GM19035 (cell line): Measurements from ENCODE around the gene KCNC1.

Experiments used
- ATAC-seq: cut with Tn5 transposase; IDR thresholded peaks from one replicate; pipeline ENCODE4 v1.9.1; 2021; ENCODE audit not compliant: unreplicated experiment

Gene KCNC1

GRCh38 chr11:17786824-17787525 is 52.4 kb downstream of the KCNC1 start:
- no peak for ATAC-seq

GRCh38 chr11:17788084-17788483 is 53.5 kb downstream of the KCNC1 start:
- no peak for ATAC-seq

GRCh38 chr11:17790453-17790852 is 55.9 kb downstream of the KCNC1 start:
- no peak for ATAC-seq

GRCh38 chr11:17791144-17791543 is 56.6 kb downstream of the KCNC1 start:
- ATAC-seq = no peak

- no peak for ATAC-seq
Measured at GRCh38 chr11:17792161-17792560, 57.6 kb downstream of the KCNC1 start.

- no peak for ATAC-seq
Measured at GRCh38 chr11:17793642-17794170, 59.1 kb downstream of the KCNC1 start.

- no peak for ATAC-seq
Measured at GRCh38 chr11:17794981-17795380, 60.4 kb downstream of the KCNC1 start.

GRCh38 chr11:17796154-17796553 is 61.6 kb downstream of the KCNC1 start:
- ATAC-seq = no peak

- ATAC-seq = no peak
Measured at GRCh38 chr11:17798253-17798652, 63.7 kb downstream of the KCNC1 start.

GRCh38 chr11:17798716-17799115 is 64.1 kb downstream of the KCNC1 start:
- ATAC-seq = no peak

GRCh38 chr11:17799147-17799546 is 64.6 kb downstream of the KCNC1 start:
- no peak for ATAC-seq

GRCh38 chr11:17801166-17801565 is 66.6 kb downstream of the KCNC1 start:
- no peak for ATAC-seq

- ATAC-seq = no peak
Measured at GRCh38 chr11:17802491-17802890, 67.9 kb downstream of the KCNC1 start.

GRCh38 chr11:17803754-17804334 is 69.3 kb downstream of the KCNC1 start:
- ATAC-seq = no peak

- no peak for ATAC-seq
Measured at GRCh38 chr11:17805043-17805442, 70.5 kb downstream of the KCNC1 start.

- ATAC-seq = no peak
Measured at GRCh38 chr11:17805873-17806272, 71.3 kb downstream of the KCNC1 start.

GRCh38 chr11:17807034-17807433 is 72.5 kb downstream of the KCNC1 start:
- no peak for ATAC-seq

GRCh38 chr11:17810041-17810440 is 75.5 kb downstream of the KCNC1 start:
- ATAC-seq = no peak

GRCh38 chr11:17810746-17811145 is 76.2 kb downstream of the KCNC1 start:
- no peak for ATAC-seq

GRCh38 chr11:17811352-17811751 is 76.8 kb downstream of the KCNC1 start:
- no peak for ATAC-seq

- ATAC-seq = no peak
Measured at GRCh38 chr11:17812091-17812864, 77.7 kb downstream of the KCNC1 start.

GRCh38 chr11:17812865-17813187 is 78.2 kb downstream of the KCNC1 start:
- ATAC-seq = no peak
